ENCODE data around the gene NDNF. TPM values are rescaled to one million over a fixed set of nuclear protein-coding genes. Genes with fewer than 3 reads are reported as not detected.

The NDNF gene
- total and polyA plus RNA-seq, 2 experiments from 2014 or later = 13.6 to 30.5 TPM

GRCh38 chr4:121070274-121070673 lies 2.1 kb downstream of the NDNF start:
- Histone ChIP-seq H3K4me1 (ENCODE audit: insufficient read depth) (peaks cover 14% of the 10 kb centered on the region), H2AFZ (peak overlapping the region; percentile 86), H3K36me3 (replicated peaks; ENCODE audit: insufficient read depth, low read depth) (no peaks in the 10 kb centered on the region), H3K9me2 (replicated peaks; ENCODE audit: insufficient read depth) (no peaks in the 10 kb centered on the region), H3K27me3 (peaks cover 10% of the 10 kb centered on the region), H3K27ac (peak overlapping the region; percentile 3), H3K9me3 (ENCODE audit: low read depth) (no peaks in the 10 kb centered on the region), H3K4me2 (peak overlapping the region; percentile 96), H4K20me1 (ENCODE audit: insufficient read depth, poor library complexity, severe bottlenecking) (no peaks in the 10 kb centered on the region), H3K4me3 (peak overlapping the region; percentile 90), H3K79me2 (peaks cover 46% of the 10 kb centered on the region)
- TF ChIP-seq EZH2 (IDR thresholded peaks at IDR 0.05; ENCODE audit: borderline replicate concordance) (no peak), EZH2phosphoT487 (IDR thresholded peaks at IDR 0.05; ENCODE audit: low read depth, severe bottlenecking, unreplicated experiment) (no peak)
- TF ChIP-seq, protein P1, sequence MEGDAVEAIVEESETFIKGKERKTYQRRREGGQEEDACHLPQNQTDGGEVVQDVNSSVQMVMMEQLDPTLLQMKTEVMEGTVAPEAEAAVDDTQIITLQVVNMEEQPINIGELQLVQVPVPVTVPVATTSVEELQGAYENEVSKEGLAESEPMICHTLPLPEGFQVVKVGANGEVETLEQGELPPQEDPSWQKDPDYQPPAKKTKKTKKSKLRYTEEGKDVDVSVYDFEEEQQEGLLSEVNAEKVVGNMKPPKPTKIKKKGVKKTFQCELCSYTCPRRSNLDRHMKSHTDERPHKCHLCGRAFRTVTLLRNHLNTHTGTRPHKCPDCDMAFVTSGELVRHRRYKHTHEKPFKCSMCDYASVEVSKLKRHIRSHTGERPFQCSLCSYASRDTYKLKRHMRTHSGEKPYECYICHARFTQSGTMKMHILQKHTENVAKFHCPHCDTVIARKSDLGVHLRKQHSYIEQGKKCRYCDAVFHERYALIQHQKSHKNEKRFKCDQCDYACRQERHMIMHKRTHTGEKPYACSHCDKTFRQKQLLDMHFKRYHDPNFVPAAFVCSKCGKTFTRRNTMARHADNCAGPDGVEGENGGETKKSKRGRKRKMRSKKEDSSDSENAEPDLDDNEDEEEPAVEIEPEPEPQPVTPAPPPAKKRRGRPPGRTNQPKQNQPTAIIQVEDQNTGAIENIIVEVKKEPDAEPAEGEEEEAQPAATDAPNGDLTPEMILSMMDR (IDR thresholded peaks at IDR 0.05; ENCODE audit: poor library complexity) = no peak
- DNase-seq (ENCODE audit: low spot score) = peak; percentile 14
- 6% methylated on average over 11 of the region's 12 CpGs for WGBS (ENCODE audit: low lambda C conversion rate, missing lambda C conversion rate)

- Histone ChIP-seq H3K4me3 (no peak overlapping the region), H3K27me3 (peaks cover 10% of the 10 kb centered on the region), H3K4me2 (peak overlapping the region; percentile 96), H3K9me2 (replicated peaks; ENCODE audit: insufficient read depth) (no peaks in the 10 kb centered on the region), H3K4me1 (ENCODE audit: insufficient read depth) (peaks cover 12% of the 10 kb centered on the region), H2AFZ (no peak overlapping the region), H3K79me2 (peaks cover 46% of the 10 kb centered on the region), H3K27ac (no peak overlapping the region), H3K36me3 (replicated peaks; ENCODE audit: insufficient read depth, low read depth) (no peaks in the 10 kb centered on the region), H4K20me1 (ENCODE audit: insufficient read depth, poor library complexity, severe bottlenecking) (no peaks in the 10 kb centered on the region), H3K9me3 (ENCODE audit: low read depth) (no peaks in the 10 kb centered on the region)
- TF ChIP-seq EZH2 (IDR thresholded peaks at IDR 0.05; ENCODE audit: borderline replicate concordance) (no peak), EZH2phosphoT487 (IDR thresholded peaks at IDR 0.05; ENCODE audit: low read depth, severe bottlenecking, unreplicated experiment) (no peak)
- TF ChIP-seq, protein P1 (IDR thresholded peaks at IDR 0.05; ENCODE audit: poor library complexity) = no peak
- 70% methylated on average over 1 of the region's 1 CpG for WGBS (ENCODE audit: low lambda C conversion rate, missing lambda C conversion rate)
- no peak for DNase-seq (ENCODE audit: low spot score)
Observed at GRCh38 chr4:121069430-121069829, 2.9 kb downstream of the NDNF start.

DNA sequence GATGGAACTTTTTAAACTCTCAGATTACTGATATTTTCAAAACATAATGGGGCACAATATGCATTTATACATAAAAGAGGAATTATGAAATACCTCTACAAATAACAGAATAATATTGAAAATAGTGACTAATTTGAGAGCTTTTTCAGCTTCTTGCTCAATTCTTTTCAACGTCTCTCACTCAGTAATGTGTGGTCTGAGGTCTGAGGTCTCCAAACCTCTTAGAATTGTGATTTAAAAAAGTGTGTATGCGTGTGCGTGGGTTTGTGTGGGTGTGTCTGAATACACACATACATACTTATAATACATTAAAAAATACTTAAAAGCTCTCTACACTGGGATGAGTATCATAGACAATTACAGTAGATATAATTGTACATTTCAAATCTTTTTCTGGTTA lies 7.9 kb downstream of the NDNF start:
- Histone ChIP-seq H3K4me2 (no peak overlapping the region), H2AFZ (no peak overlapping the region), H3K4me3 (no peak overlapping the region), H3K79me2 (peaks cover 37% of the 10 kb centered on the region), H3K9me2 (replicated peaks; ENCODE audit: insufficient read depth) (no peaks in the 10 kb centered on the region), H4K20me1 (ENCODE audit: insufficient read depth, poor library complexity, severe bottlenecking) (no peaks in the 10 kb centered on the region), H3K27ac (no peak overlapping the region), H3K27me3 (no peaks in the 10 kb centered on the region), H3K9me3 (ENCODE audit: low read depth) (no peaks in the 10 kb centered on the region), H3K36me3 (replicated peaks; ENCODE audit: insufficient read depth, low read depth) (no peaks in the 10 kb centered on the region), H3K4me1 (ENCODE audit: insufficient read depth) (no peaks in the 10 kb centered on the region)
- TF ChIP-seq, protein P1 (IDR thresholded peaks at IDR 0.05; ENCODE audit: poor library complexity) = no peak
- TF ChIP-seq EZH2 (IDR thresholded peaks at IDR 0.05; ENCODE audit: borderline replicate concordance) (no peak), EZH2phosphoT487 (IDR thresholded peaks at IDR 0.05; ENCODE audit: low read depth, severe bottlenecking, unreplicated experiment) (no peak)
- DNase-seq (ENCODE audit: low spot score) = no peak
- WGBS (ENCODE audit: low lambda C conversion rate, missing lambda C conversion rate) = 89% methylated on average over 3 of the region's 3 CpGs

- 40% methylated on average over 5 of the region's 5 CpGs for WGBS (ENCODE audit: low lambda C conversion rate, missing lambda C conversion rate)
- Histone ChIP-seq H3K9me3 (ENCODE audit: low read depth) (no peaks in the 10 kb centered on the region), H3K27ac (no peak overlapping the region), H3K4me2 (peak overlapping the region; percentile 37), H3K9me2 (replicated peaks; ENCODE audit: insufficient read depth) (no peaks in the 10 kb centered on the region), H3K4me1 (ENCODE audit: insufficient read depth) (no peaks in the 10 kb centered on the region), H3K36me3 (replicated peaks; ENCODE audit: insufficient read depth, low read depth) (no peaks in the 10 kb centered on the region), H3K79me2 (peaks cover 18% of the 10 kb centered on the region), H3K4me3 (no peak overlapping the region), H2AFZ (no peak overlapping the region), H3K27me3 (no peaks in the 10 kb centered on the region), H4K20me1 (ENCODE audit: insufficient read depth, poor library complexity, severe bottlenecking) (no peaks in the 10 kb centered on the region)
- TF ChIP-seq EZH2 (IDR thresholded peaks at IDR 0.05; ENCODE audit: borderline replicate concordance) = no peak
- TF ChIP-seq, protein P1 (IDR thresholded peaks at IDR 0.05; ENCODE audit: poor library complexity) = no peak
- no peak for TF ChIP-seq EZH2phosphoT487 (IDR thresholded peaks at IDR 0.05; ENCODE audit: low read depth, severe bottlenecking, unreplicated experiment)
- DNase-seq (ENCODE audit: low spot score) = no peak
Observed at GRCh38 chr4:121062521-121062920, 9.8 kb downstream of the NDNF start.
